ENCODE data around the gene TH. TPM values are rescaled to one million over a fixed set of nuclear protein-coding genes. Genes with fewer than 3 reads are reported as not detected.

The TH gene
- total RNA-seq, 2 donors from 2014 or later: not detected

GRCh38 chr11:2156416-2157182 lies 15.0 kb downstream of the TH start:
- H3K9me3 ChIP-seq: no peaks in the 10 kb centered on the region
- peaks cover 0 to 3% of the 10 kb centered on the region in 2 donors for H3K4me1 ChIP-seq
- no peaks in the 10 kb centered on the region for H3K36me3 ChIP-seq
- H3K27me3 ChIP-seq: no peaks in the 10 kb centered on the region
- TF ChIP-seq CTCF (IDR thresholded peaks at IDR 0.05): peak; percentile 68 to 89
- H3K27ac ChIP-seq: no peak overlapping the region
- H3K4me3 ChIP-seq: no peak overlapping the region
- DNase-seq (ENCODE audit: low spot score): peak; percentile 78

GRCh38 chr11:2155511-2155910 lies 16.1 kb downstream of the TH start:
- no peak for DNase-seq (ENCODE audit: low spot score)
- no peak for TF ChIP-seq CTCF (IDR thresholded peaks at IDR 0.05)
- H3K4me1 ChIP-seq: peaks cover 0 to 10% of the 10 kb centered on the region in 2 donors
- H3K27me3 ChIP-seq: no peaks in the 10 kb centered on the region
- H3K27ac ChIP-seq: no peak overlapping the region
- H3K4me3 ChIP-seq: no peak overlapping the region
- no peaks in the 10 kb centered on the region for H3K9me3 ChIP-seq
- no peaks in the 10 kb centered on the region for H3K36me3 ChIP-seq

- no peaks in the 10 kb centered on the region for H3K27me3 ChIP-seq
- no peaks in the 10 kb centered on the region for H3K9me3 ChIP-seq
- no peak for TF ChIP-seq CTCF (IDR thresholded peaks at IDR 0.05)
- H3K4me3 ChIP-seq: no peak overlapping the region
- H3K27ac ChIP-seq: no peak overlapping the region
- H3K36me3 ChIP-seq: no peaks in the 10 kb centered on the region
- DNase-seq (ENCODE audit: low spot score): no peak
- H3K4me1 ChIP-seq: peaks cover 0 to 10% of the 10 kb centered on the region in 2 donors
Observed at GRCh38 chr11:2154889-2155288, 16.7 kb downstream of the TH start.

- H3K36me3 ChIP-seq: no peaks in the 10 kb centered on the region
- no peak for DNase-seq (ENCODE audit: low spot score)
- H3K27me3 ChIP-seq: no peaks in the 10 kb centered on the region
- H3K9me3 ChIP-seq: no peaks in the 10 kb centered on the region
- no peak overlapping the region for H3K4me3 ChIP-seq
- H3K4me1 ChIP-seq: peaks cover 0 to 10% of the 10 kb centered on the region in 2 donors
- H3K27ac ChIP-seq: no peak overlapping the region
- TF ChIP-seq CTCF (IDR thresholded peaks at IDR 0.05): no peak
Observed at GRCh38 chr11:2154195-2154585, 17.4 kb downstream of the TH start.

GRCh38 chr11:2153581-2154194 lies 17.9 kb downstream of the TH start:
- Histone ChIP-seq H3K27ac (no peak overlapping the region), H3K9me3 (no peaks in the 10 kb centered on the region), H3K4me3 (no peak overlapping the region), H3K4me1 (peaks cover 0 to 10% of the 10 kb centered on the region in 2 donors), H3K27me3 (no peaks in the 10 kb centered on the region), H3K36me3 (no peaks in the 10 kb centered on the region)
- no peak for TF ChIP-seq CTCF (IDR thresholded peaks at IDR 0.05)
- DNase-seq (ENCODE audit: low spot score): no peak

All from right atrium auricular region (tissue), 2 donors.